ENCODE data around the gene TBC1D5. TPM values are rescaled to one million over a fixed set of nuclear protein-coding genes. Genes with fewer than 3 reads are reported as not detected.

TBC1D5 gene
- total and polyA plus RNA-seq, 2 donors (not counting 1 experiment from before 2014, with no cell fraction given) = 22.6 to 111 TPM

- TF ChIP-seq EZH2 (IDR thresholded peaks at IDR 0.05; ENCODE audit: borderline replicate concordance, insufficient read depth, low read depth, low read length, poor library complexity, severe bottlenecking) (no peak), CTCF (IDR thresholded peaks at IDR 0.05) (no peak)
- no CpG with 5 or more reads among the region's 2 CpGs for WGBS (ENCODE audit: insufficient coverage)
- H3K4me2 ChIP-seq (replicated peaks; ENCODE audit: low read depth, low read length, poor library complexity, severe bottlenecking) = no peak overlapping the region
- Mint-ChIP-seq H3K4me1 (peaks cover 7% of the 10 kb centered on the region), H3K4me3 (no peak overlapping the region), H3K27me3 (no peaks in the 10 kb centered on the region), H3K9me3 (ENCODE audit: insufficient read depth) (no peaks in the 10 kb centered on the region), H3K27ac (no peak overlapping the region)
- no peak for DNase-seq
- H3K9ac ChIP-seq (ENCODE audit: low read length) = no peak overlapping the region
- no peak overlapping the region for H3K4me3 ChIP-seq (ENCODE audit: control extremely low read depth in 1 of 5, extremely low read depth in 1 of 5, insufficient read depth in 1 of 5, low read depth in 2 of 5, low read length in 4 of 5)
- H3K27me3 ChIP-seq (replicated peaks in 1 of 4; ENCODE audit: control extremely low read depth in 1 of 4, control insufficient read depth in 3 of 4, insufficient read depth in 4 of 4, low read length in 3 of 4) = no peaks in the 10 kb centered on the region
- no peaks in the 10 kb centered on the region for H3K79me2 ChIP-seq (ENCODE audit: control insufficient read depth, insufficient read depth, low read length)
- H3K9me3 ChIP-seq (ENCODE audit: control extremely low read depth in 1 of 3, control insufficient read depth in 2 of 3, insufficient read depth in 1 of 3, low read length in 2 of 3) = no peaks in the 10 kb centered on the region
- POLR2A ChIA-PET = no interaction called here
- no peak for ATAC-seq (ENCODE audit: low read depth)
- H4K20me1 ChIP-seq (ENCODE audit: control insufficient read depth, insufficient read depth, low read length, poor library complexity, severe bottlenecking) = peaks cover 11% of the 10 kb centered on the region
- CTCF ChIA-PET = interaction anchor here (1.0 kb wide), 1 partner anchor 47 kb away, joined by 3 read pairs; no protein-coding TSS in a partner anchor
- H3K4me1 ChIP-seq (ENCODE audit: control insufficient read depth in 2 of 2, insufficient read depth in 2 of 2, low read length in 2 of 2) = no peaks in the 10 kb centered on the region
- no peak overlapping the region for H2AFZ ChIP-seq (ENCODE audit: insufficient read depth, low read depth, low read length, poor library complexity, severe bottlenecking)
- intact Hi-C loops (cut with micrococcal nuclease) = no loop called here
- peaks cover 2 to 4% of the 10 kb centered on the region in 2 experiments for H3K36me3 ChIP-seq (replicated peaks in 1 of 2; ENCODE audit: control extremely low read depth in 1 of 2, control insufficient read depth in 1 of 2, extremely low read depth in 1 of 2, insufficient read depth in 2 of 2, low read length in 1 of 2)
- H3K27ac ChIP-seq (ENCODE audit: low read length in 2 of 2) = no peak overlapping the region
Measured at GRCh38 chr3:17555525-17555924, 186.9 kb downstream of the TBC1D5 start.

GRCh38 chr3:17554078-17554477 lies 188.4 kb downstream of the TBC1D5 start:
- H3K27ac Mint-ChIP-seq = no peak overlapping the region
- no peak overlapping the region for H3K27ac ChIP-seq (ENCODE audit: low read length in 2 of 2)
- ATAC-seq (ENCODE audit: low read depth) (no peak), DNase-seq (no peak)
- no peak overlapping the region for H3K4me3 ChIP-seq (ENCODE audit: control extremely low read depth in 1 of 5, extremely low read depth in 1 of 5, insufficient read depth in 1 of 5, low read depth in 2 of 5, low read length in 4 of 5)
- TF ChIP-seq EZH2 (IDR thresholded peaks at IDR 0.05; ENCODE audit: borderline replicate concordance, insufficient read depth, low read depth, low read length, poor library complexity, severe bottlenecking) (no peak), CTCF (IDR thresholded peaks at IDR 0.05) (no peak)
- WGBS (ENCODE audit: insufficient coverage) = no CpG with 5 or more reads among the region's 4 CpGs
- H3K4me2 ChIP-seq (replicated peaks; ENCODE audit: low read depth, low read length, poor library complexity, severe bottlenecking) = no peak overlapping the region
- peaks cover 7% of the 10 kb centered on the region for H3K4me1 Mint-ChIP-seq
- H3K9me3 ChIP-seq (ENCODE audit: control extremely low read depth in 1 of 3, control insufficient read depth in 2 of 3, insufficient read depth in 1 of 3, low read length in 2 of 3) = no peaks in the 10 kb centered on the region
- intact Hi-C loops (cut with micrococcal nuclease) = no loop called here
- no peak overlapping the region for H3K9ac ChIP-seq (ENCODE audit: low read length)
- H2AFZ ChIP-seq (ENCODE audit: insufficient read depth, low read depth, low read length, poor library complexity, severe bottlenecking) = no peak overlapping the region
- H3K4me3 Mint-ChIP-seq = no peak overlapping the region
- ChIA-PET CTCF (no interaction called here), POLR2A (no interaction called here)
- H3K27me3 Mint-ChIP-seq = no peaks in the 10 kb centered on the region
- peaks cover 2 to 4% of the 10 kb centered on the region in 2 experiments for H3K36me3 ChIP-seq (replicated peaks in 1 of 2; ENCODE audit: control extremely low read depth in 1 of 2, control insufficient read depth in 1 of 2, extremely low read depth in 1 of 2, insufficient read depth in 2 of 2, low read length in 1 of 2)
- H3K4me1 ChIP-seq (ENCODE audit: control insufficient read depth in 2 of 2, insufficient read depth in 2 of 2, low read length in 2 of 2) = no peaks in the 10 kb centered on the region
- no peaks in the 10 kb centered on the region for H3K27me3 ChIP-seq (replicated peaks in 1 of 4; ENCODE audit: control extremely low read depth in 1 of 4, control insufficient read depth in 3 of 4, insufficient read depth in 4 of 4, low read length in 3 of 4)
- H3K79me2 ChIP-seq (ENCODE audit: control insufficient read depth, insufficient read depth, low read length) = peaks cover 4% of the 10 kb centered on the region
- H3K9me3 Mint-ChIP-seq (ENCODE audit: insufficient read depth) = no peaks in the 10 kb centered on the region
- H4K20me1 ChIP-seq (ENCODE audit: control insufficient read depth, insufficient read depth, low read length, poor library complexity, severe bottlenecking) = peaks cover 11% of the 10 kb centered on the region

Measured in B cell (primary cell).